ENCODE data around the gene PER2.
A peak's percentile ranks its signal among the peaks of the same experiment; 100 is the strongest.

PER2 gene

GRCh38 chr2:238216651-238217184 is 71.7 kb downstream of the PER2 start:
- Histone ChIP-seq H3K27ac (ENCODE audit: extremely low read depth, low read depth, low read length) (no peak overlapping the region), H3K36me3 (ENCODE audit: control insufficient read depth in 2 of 2, insufficient read depth in 1 of 2, low read length in 2 of 2) (no peaks in the 10 kb centered on the region), H3K9me3 (ENCODE audit: control insufficient read depth, insufficient read depth, low read depth, low read length) (no peaks in the 10 kb centered on the region), H3K4me1 (ENCODE audit: control insufficient read depth, insufficient read depth, low read length) (no peaks in the 10 kb centered on the region), H3K4me3 (ENCODE audit: low read depth, low read length) (no peak overlapping the region)
- TF ChIP-seq ZIC2 (tag by site-specific recombination; IDR thresholded peaks at IDR 0.05) (peak; percentile 30), KLF10 (tag by site-specific recombination; IDR thresholded peaks at IDR 0.05) (no peak)
- CTCF ChIA-PET: no interaction called here
- POLR2A ChIA-PET: interaction anchor here (1.2 kb wide), 1 partner anchor 12 kb away, joined by 3 read pairs; no protein-coding TSS in a partner anchor

DNA sequence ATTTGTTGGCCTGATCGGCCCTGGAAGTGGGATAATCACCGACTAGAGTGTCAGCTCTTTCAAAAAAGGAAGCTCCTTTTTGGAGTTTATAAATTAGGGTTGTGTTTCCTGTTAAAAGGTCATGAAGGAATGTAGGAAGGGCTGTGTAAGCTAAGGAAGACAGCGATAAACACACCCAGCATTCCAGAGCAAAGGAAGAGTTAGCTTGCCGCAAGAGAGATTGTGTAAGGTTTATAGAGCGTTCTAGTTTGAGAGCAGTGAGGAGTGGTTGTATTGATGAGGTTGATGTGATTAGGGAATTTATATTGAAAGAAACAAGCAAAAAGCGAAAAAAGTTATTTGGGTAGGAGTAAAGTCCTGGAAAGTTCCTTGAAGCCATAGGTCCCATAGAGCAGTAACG is 81.4 kb downstream of the PER2 start:
- Histone ChIP-seq H3K27ac (ENCODE audit: extremely low read depth, low read depth, low read length) (no peak overlapping the region), H3K4me3 (ENCODE audit: low read depth, low read length) (no peak overlapping the region), H3K4me1 (ENCODE audit: control insufficient read depth, insufficient read depth, low read length) (no peaks in the 10 kb centered on the region), H3K9me3 (ENCODE audit: control insufficient read depth, insufficient read depth, low read depth, low read length) (no peaks in the 10 kb centered on the region), H3K36me3 (ENCODE audit: control insufficient read depth in 2 of 2, insufficient read depth in 1 of 2, low read length in 2 of 2) (no peaks in the 10 kb centered on the region)
- CTCF ChIA-PET: no interaction called here
- POLR2A ChIA-PET: no interaction called here
- TF ChIP-seq ZNF19 (tag by site-specific recombination; IDR thresholded peaks at IDR 0.05; ENCODE audit: low read depth) (no peak), ZNF404 (tag by site-specific recombination; IDR thresholded peaks at IDR 0.05) (no peak), ZNF292 (tag by site-specific recombination; IDR thresholded peaks at IDR 0.05; ENCODE audit: borderline replicate concordance, low read depth) (no peak), ZNF18 (tag by site-specific recombination; IDR thresholded peaks at IDR 0.05) (no peak), RBAK (tag by site-specific recombination; IDR thresholded peaks at IDR 0.05) (no peak), ZNF624 (tag by site-specific recombination; IDR thresholded peaks at IDR 0.05) (no peak), ZNF664 (tag by site-specific recombination; IDR thresholded peaks at IDR 0.05) (no peak), ZNF140 (tag by site-specific recombination; IDR thresholded peaks at IDR 0.05) (no peak), ZNF548 (tag by site-specific recombination; IDR thresholded peaks at IDR 0.05) (no peak), ZNF707 (tag by site-specific recombination; IDR thresholded peaks at IDR 0.05) (no peak), ZNF350 (tag by site-specific recombination; IDR thresholded peaks at IDR 0.05) (no peak), ZNF24 (tag by site-specific recombination; IDR thresholded peaks at IDR 0.05) (no peak), BCL11B (tag by site-specific recombination; IDR thresholded peaks at IDR 0.05; ENCODE audit: low read depth) (no peak)
- TF ChIP-seq, protein P1, sequence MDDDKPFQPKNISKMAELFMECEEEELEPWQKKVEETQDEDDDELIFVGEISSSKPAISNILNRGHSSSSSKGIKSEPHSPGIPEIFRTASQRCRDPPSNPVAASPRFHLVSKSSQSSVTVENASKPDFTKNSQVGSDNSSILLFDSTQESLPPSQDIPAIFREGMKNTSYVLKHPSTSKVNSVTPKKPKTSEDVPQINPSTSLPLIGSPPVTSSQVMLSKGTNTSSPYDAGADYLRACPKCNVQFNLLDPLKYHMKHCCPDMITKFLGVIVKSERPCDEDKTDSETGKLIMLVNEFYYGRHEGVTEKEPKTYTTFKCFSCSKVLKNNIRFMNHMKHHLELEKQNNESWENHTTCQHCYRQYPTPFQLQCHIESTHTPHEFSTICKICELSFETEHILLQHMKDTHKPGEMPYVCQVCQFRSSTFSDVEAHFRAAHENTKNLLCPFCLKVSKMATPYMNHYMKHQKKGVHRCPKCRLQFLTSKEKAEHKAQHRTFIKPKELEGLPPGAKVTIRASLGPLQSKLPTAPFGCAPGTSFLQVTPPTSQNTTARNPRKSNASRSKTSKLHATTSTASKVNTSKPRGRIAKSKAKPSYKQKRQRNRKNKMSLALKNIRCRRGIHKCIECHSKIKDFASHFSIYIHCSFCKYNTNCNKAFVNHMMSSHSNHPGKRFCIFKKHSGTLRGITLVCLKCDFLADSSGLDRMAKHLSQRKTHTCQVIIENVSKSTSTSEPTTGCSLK (tag by site-specific recombination; IDR thresholded peaks at IDR 0.05): no peak
- TF ChIP-seq, protein P2, sequence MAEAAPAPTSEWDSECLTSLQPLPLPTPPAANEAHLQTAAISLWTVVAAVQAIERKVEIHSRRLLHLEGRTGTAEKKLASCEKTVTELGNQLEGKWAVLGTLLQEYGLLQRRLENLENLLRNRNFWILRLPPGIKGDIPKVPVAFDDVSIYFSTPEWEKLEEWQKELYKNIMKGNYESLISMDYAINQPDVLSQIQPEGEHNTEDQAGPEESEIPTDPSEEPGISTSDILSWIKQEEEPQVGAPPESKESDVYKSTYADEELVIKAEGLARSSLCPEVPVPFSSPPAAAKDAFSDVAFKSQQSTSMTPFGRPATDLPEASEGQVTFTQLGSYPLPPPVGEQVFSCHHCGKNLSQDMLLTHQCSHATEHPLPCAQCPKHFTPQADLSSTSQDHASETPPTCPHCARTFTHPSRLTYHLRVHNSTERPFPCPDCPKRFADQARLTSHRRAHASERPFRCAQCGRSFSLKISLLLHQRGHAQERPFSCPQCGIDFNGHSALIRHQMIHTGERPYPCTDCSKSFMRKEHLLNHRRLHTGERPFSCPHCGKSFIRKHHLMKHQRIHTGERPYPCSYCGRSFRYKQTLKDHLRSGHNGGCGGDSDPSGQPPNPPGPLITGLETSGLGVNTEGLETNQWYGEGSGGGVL (tag by site-specific recombination; IDR thresholded peaks at IDR 0.05): no peak
- TF ChIP-seq, protein P3, sequence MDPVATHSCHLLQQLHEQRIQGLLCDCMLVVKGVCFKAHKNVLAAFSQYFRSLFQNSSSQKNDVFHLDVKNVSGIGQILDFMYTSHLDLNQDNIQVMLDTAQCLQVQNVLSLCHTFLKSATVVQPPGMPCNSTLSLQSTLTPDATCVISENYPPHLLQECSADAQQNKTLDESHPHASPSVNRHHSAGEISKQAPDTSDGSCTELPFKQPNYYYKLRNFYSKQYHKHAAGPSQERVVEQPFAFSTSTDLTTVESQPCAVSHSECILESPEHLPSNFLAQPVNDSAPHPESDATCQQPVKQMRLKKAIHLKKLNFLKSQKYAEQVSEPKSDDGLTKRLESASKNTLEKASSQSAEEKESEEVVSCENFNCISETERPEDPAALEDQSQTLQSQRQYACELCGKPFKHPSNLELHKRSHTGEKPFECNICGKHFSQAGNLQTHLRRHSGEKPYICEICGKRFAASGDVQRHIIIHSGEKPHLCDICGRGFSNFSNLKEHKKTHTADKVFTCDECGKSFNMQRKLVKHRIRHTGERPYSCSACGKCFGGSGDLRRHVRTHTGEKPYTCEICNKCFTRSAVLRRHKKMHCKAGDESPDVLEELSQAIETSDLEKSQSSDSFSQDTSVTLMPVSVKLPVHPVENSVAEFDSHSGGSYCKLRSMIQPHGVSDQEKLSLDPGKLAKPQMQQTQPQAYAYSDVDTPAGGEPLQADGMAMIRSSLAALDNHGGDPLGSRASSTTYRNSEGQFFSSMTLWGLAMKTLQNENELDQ (tag by site-specific recombination; IDR thresholded peaks at IDR 0.05; ENCODE audit: low read depth): no peak

Data from HEK293 (cell line).